Measurements from ENCODE around the gene TMEM132A. TPM values are rescaled to one million over a fixed set of nuclear protein-coding genes. Genes with fewer than 3 reads are reported as not detected.
A peak's percentile ranks its signal among the peaks of the same experiment; 100 is the strongest.

TMEM132A gene
- 1 to 10 TPM; 5.4 to 7.7 TPM for total RNA-seq
- long read RNA-seq, donor 1, partial matches to known transcripts: 3 of 4 reads
- long read RNA-seq, donor 1, other reads (novel, unspliced or antisense): 0 of 4 reads
- long read RNA-seq, donor 2, partial matches to known transcripts: 7 of 9 reads
- long read RNA-seq, donor 2, other reads (novel, unspliced or antisense): 0 of 9 reads

- peak; percentile 88 for DNase-seq (ENCODE audit: low spot score)
- intact Hi-C loops (cut with DNase I): loop anchor here in 1 of 2 donors (10.0 kb wide), 1 partner anchor 200 kb away; no protein-coding TSS in a partner anchor
These were observed at the start of gene TMEM132A for GRCh38 chr11:60924110-60924905. TSS of gene TMEM132A (plus strand) at chr11:60924460. CDS start at chr11:60924634, 174 bp downstream.

GRCh38 chr11:60875366-60876167, 48.7 kb upstream of the TMEM132A start:
- no peak for DNase-seq (ENCODE audit: low spot score)
- intact Hi-C loops (cut with DNase I): no loop called here

- DNase-seq (ENCODE audit: low spot score): no peak
- intact Hi-C loops (cut with DNase I): no loop called here
These were observed 48.1 kb upstream of the TMEM132A start for GRCh38 chr11:60876168-60876485.

- intact Hi-C loops (cut with DNase I): no loop called here
- no peak for DNase-seq (ENCODE audit: low spot score)
These were observed 45.8 kb upstream of the TMEM132A start for GRCh38 chr11:60878245-60879101.

- DNase-seq (ENCODE audit: low spot score): no peak
- intact Hi-C loops (cut with DNase I): no loop called here
These were observed 45.2 kb upstream of the TMEM132A start for GRCh38 chr11:60879104-60879503.

GRCh38 chr11:60879971-60880588, 44.2 kb upstream of the TMEM132A start:
- no peak for DNase-seq (ENCODE audit: low spot score)
- intact Hi-C loops (cut with DNase I): no loop called here

GRCh38 chr11:60880643-60881282, 43.5 kb upstream of the TMEM132A start:
- DNase-seq (ENCODE audit: low spot score): no peak

GRCh38 chr11:60887556-60887955, 36.7 kb upstream of the TMEM132A start:
- no peak for DNase-seq (ENCODE audit: low spot score)
- intact Hi-C loops (cut with DNase I): no loop called here

More at GRCh38 chr11:60880643-60881282, 43.5 kb upstream of the TMEM132A start:
- intact Hi-C loops (cut with DNase I): no loop called here

GRCh38 chr11:60889869-60890311, 34.4 kb upstream of the TMEM132A start:
- DNase-seq (ENCODE audit: low spot score): no peak
- intact Hi-C loops (cut with DNase I): no loop called here

- intact Hi-C loops (cut with DNase I): no loop called here
These were observed 33.6 kb upstream of the TMEM132A start for GRCh38 chr11:60890696-60891095.

GRCh38 chr11:60891103-60891741, 33.0 kb upstream of the TMEM132A start:
- no peak for DNase-seq (ENCODE audit: low spot score)
- intact Hi-C loops (cut with DNase I): no loop called here

More at GRCh38 chr11:60890696-60891095, 33.6 kb upstream of the TMEM132A start:
- no peak for DNase-seq (ENCODE audit: low spot score)

GRCh38 chr11:60895687-60896086, 28.6 kb upstream of the TMEM132A start:
- DNase-seq (ENCODE audit: low spot score): no peak
- intact Hi-C loops (cut with DNase I): loop anchor here (5.0 kb wide), 2 partner anchors 58 to 63 kb away; no protein-coding TSS in a partner anchor

- no peak for DNase-seq (ENCODE audit: low spot score)
- intact Hi-C loops (cut with DNase I): loop anchor here (5.0 kb wide), 2 partner anchors 60 to 65 kb away; no protein-coding TSS in a partner anchor
These were observed 26.8 kb upstream of the TMEM132A start for GRCh38 chr11:60897496-60897895.

- DNase-seq (ENCODE audit: low spot score): no peak
- intact Hi-C loops (cut with DNase I): loop anchor here (5.0 kb wide), 2 partner anchors 62 to 67 kb away; no protein-coding TSS in a partner anchor
These were observed 25.0 kb upstream of the TMEM132A start for GRCh38 chr11:60899046-60899936.

- intact Hi-C loops (cut with DNase I): loop anchor here (5.0 kb wide), 2 partner anchors 63 to 68 kb away; no protein-coding TSS in a partner anchor
These were observed 24.3 kb upstream of the TMEM132A start for GRCh38 chr11:60899977-60900376.

GRCh38 chr11:60900673-60901404, 23.4 kb upstream of the TMEM132A start:
- DNase-seq (ENCODE audit: low spot score): no peak
- intact Hi-C loops (cut with DNase I): no loop called here

More at GRCh38 chr11:60899977-60900376, 24.3 kb upstream of the TMEM132A start:
- no peak for DNase-seq (ENCODE audit: low spot score)

Measured in posterior vena cava (tissue), 2 donors.